ENCODE results near the gene CPLX4.

CPLX4 gene

GRCh38 chr18:59318460-59319050 lies at the start of gene CPLX4:
CPLX4 (minus strand) TSS chr18:59318649; CDS start chr18:59318462, 187 bp downstream.
- in situ Hi-C loops (cut with MboI; ENCODE audit: low sequenced_read_pairs): no loop called here

- in situ Hi-C loops (cut with MboI; ENCODE audit: low sequenced_read_pairs): no loop called here
Observed at GRCh38 chr18:59360381-59360780, 41.9 kb upstream of the CPLX4 start.

GRCh38 chr18:59359576-59359952 lies 41.1 kb upstream of the CPLX4 start:
- in situ Hi-C loops (cut with MboI; ENCODE audit: low sequenced_read_pairs): no loop called here

GRCh38 chr18:59358712-59359575 lies 40.5 kb upstream of the CPLX4 start, which contains the start of gene LMAN1:
LMAN1 (minus strand) TSS chr18:59359265; CDS start chr18:59359244, 21 bp downstream.
- in situ Hi-C loops (cut with MboI; ENCODE audit: low sequenced_read_pairs): no loop called here

- in situ Hi-C loops (cut with MboI; ENCODE audit: low sequenced_read_pairs): no loop called here
Observed at GRCh38 chr18:59358414-59358711, 39.9 kb upstream of the CPLX4 start.

GRCh38 chr18:59357928-59358327 lies 39.5 kb upstream of the CPLX4 start:
- in situ Hi-C loops (cut with MboI; ENCODE audit: low sequenced_read_pairs): no loop called here

- in situ Hi-C loops (cut with MboI; ENCODE audit: low sequenced_read_pairs): no loop called here
Observed at GRCh38 chr18:59354731-59355130, 36.3 kb upstream of the CPLX4 start.

GRCh38 chr18:59353079-59353680 lies 34.7 kb upstream of the CPLX4 start:
- in situ Hi-C loops (cut with MboI; ENCODE audit: low sequenced_read_pairs): no loop called here

- in situ Hi-C loops (cut with MboI; ENCODE audit: low sequenced_read_pairs): no loop called here
Observed at GRCh38 chr18:59352250-59352855, 33.9 kb upstream of the CPLX4 start.

GRCh38 chr18:59345556-59345955 lies 27.1 kb upstream of the CPLX4 start:
- in situ Hi-C loops (cut with MboI; ENCODE audit: low sequenced_read_pairs): no loop called here

- in situ Hi-C loops (cut with MboI; ENCODE audit: low sequenced_read_pairs): no loop called here
Observed at GRCh38 chr18:59344996-59345395, 26.5 kb upstream of the CPLX4 start.

GRCh38 chr18:59343926-59344325 lies 25.5 kb upstream of the CPLX4 start:
- in situ Hi-C loops (cut with MboI; ENCODE audit: low sequenced_read_pairs): no loop called here

GRCh38 chr18:59340817-59341216 lies 22.4 kb upstream of the CPLX4 start:
- in situ Hi-C loops (cut with MboI; ENCODE audit: low sequenced_read_pairs): no loop called here

GRCh38 chr18:59340312-59340711 lies 21.9 kb upstream of the CPLX4 start:
- in situ Hi-C loops (cut with MboI; ENCODE audit: low sequenced_read_pairs): no loop called here

- in situ Hi-C loops (cut with MboI; ENCODE audit: low sequenced_read_pairs): no loop called here
Observed at GRCh38 chr18:59332986-59333385, 14.5 kb upstream of the CPLX4 start.

GRCh38 chr18:59328683-59329082 lies 10.2 kb upstream of the CPLX4 start:
- in situ Hi-C loops (cut with MboI; ENCODE audit: low sequenced_read_pairs): no loop called here

- in situ Hi-C loops (cut with MboI; ENCODE audit: low sequenced_read_pairs): no loop called here
Observed at GRCh38 chr18:59325965-59326364, 7.5 kb upstream of the CPLX4 start.

- in situ Hi-C loops (cut with MboI; ENCODE audit: low sequenced_read_pairs): no loop called here
Observed at GRCh38 chr18:59324623-59324971, 6.1 kb upstream of the CPLX4 start.

- in situ Hi-C loops (cut with MboI; ENCODE audit: low sequenced_read_pairs): no loop called here
Observed at GRCh38 chr18:59323931-59324622, 5.6 kb upstream of the CPLX4 start.

- in situ Hi-C loops (cut with MboI; ENCODE audit: low sequenced_read_pairs): no loop called here
Observed at GRCh38 chr18:59311631-59312030, 6.8 kb downstream of the CPLX4 start.

- in situ Hi-C loops (cut with MboI; ENCODE audit: low sequenced_read_pairs): no loop called here
Observed at GRCh38 chr18:59308938-59309260, 9.6 kb downstream of the CPLX4 start.

Measured in HL-60/S4 treated with phorbol 12-myristate 13-acetate at 8.2 ng/mL for 4 days and 3 days (cell line).